ENCODE measurements around the gene VSIG1. TPM values are rescaled to one million over a fixed set of nuclear protein-coding genes. Genes with fewer than 3 reads are reported as not detected.

VSIG1 gene
- polyA plus RNA-seq (ENCODE audit: insufficient read length in 3 of 3): under 1 TPM; 0.74 to 0.90 (median 0.85) TPM

- DNase-seq (ENCODE audit: low read depth in 3 of 3, low spot score in 2 of 3): no peak
Observed at GRCh38 chrX:108044554-108045256, at the start of gene VSIG1. Gene VSIG1 (plus strand): TSS chrX:108045065. CDS start chrX:108045131, 66 bp downstream.

- DNase-seq (ENCODE audit: low read depth in 3 of 3, low spot score in 2 of 3): no peak
Observed at GRCh38 chrX:107996124-107996523, 48.7 kb upstream of the VSIG1 start.

- DNase-seq (ENCODE audit: low read depth in 3 of 3, low spot score in 2 of 3): no peak
Observed at GRCh38 chrX:108000751-108001150, 44.1 kb upstream of the VSIG1 start.

GRCh38 chrX:108001218-108001814 is 43.5 kb upstream of the VSIG1 start:
- DNase-seq (ENCODE audit: low read depth in 3 of 3, low spot score in 2 of 3): no peak

GRCh38 chrX:108018656-108019381 is 26.0 kb upstream of the VSIG1 start:
- no peak for DNase-seq (ENCODE audit: low read depth in 3 of 3, low spot score in 2 of 3)

- no peak for DNase-seq (ENCODE audit: low read depth in 3 of 3, low spot score in 2 of 3)
Observed at GRCh38 chrX:108019382-108019875, 25.4 kb upstream of the VSIG1 start.

- DNase-seq (ENCODE audit: low read depth in 3 of 3, low spot score in 2 of 3): no peak
Observed at GRCh38 chrX:108020631-108021030, 24.2 kb upstream of the VSIG1 start.

GRCh38 chrX:108022491-108023089 is 22.3 kb upstream of the VSIG1 start:
- DNase-seq (ENCODE audit: low read depth in 3 of 3, low spot score in 2 of 3): no peak

- DNase-seq (ENCODE audit: low read depth in 3 of 3, low spot score in 2 of 3): no peak
Observed at GRCh38 chrX:108025376-108025775, 19.5 kb upstream of the VSIG1 start.

GRCh38 chrX:108025954-108026600 is 18.8 kb upstream of the VSIG1 start:
- DNase-seq (ENCODE audit: low read depth in 3 of 3, low spot score in 2 of 3): no peak

GRCh38 chrX:108028854-108029253 is 16.0 kb upstream of the VSIG1 start:
- DNase-seq (ENCODE audit: low read depth in 3 of 3, low spot score in 2 of 3): no peak

- no peak for DNase-seq (ENCODE audit: low read depth in 3 of 3, low spot score in 2 of 3)
Observed at GRCh38 chrX:108029928-108030711, 14.7 kb upstream of the VSIG1 start.

GRCh38 chrX:108032944-108033343 is 11.9 kb upstream of the VSIG1 start:
- no peak for DNase-seq (ENCODE audit: low read depth in 3 of 3, low spot score in 2 of 3)

GRCh38 chrX:108033890-108034289 is 11.0 kb upstream of the VSIG1 start:
- no peak for DNase-seq (ENCODE audit: low read depth in 3 of 3, low spot score in 2 of 3)

- no peak for DNase-seq (ENCODE audit: low read depth in 3 of 3, low spot score in 2 of 3)
Observed at GRCh38 chrX:108034725-108035124, 10.1 kb upstream of the VSIG1 start.

- no peak for DNase-seq (ENCODE audit: low read depth in 3 of 3, low spot score in 2 of 3)
Observed at GRCh38 chrX:108036298-108036973, 8.4 kb upstream of the VSIG1 start.

- no peak for DNase-seq (ENCODE audit: low read depth in 3 of 3, low spot score in 2 of 3)
Observed at GRCh38 chrX:108049649-108050048, 4.8 kb downstream of the VSIG1 start.

GRCh38 chrX:108053218-108053617 is 8.4 kb downstream of the VSIG1 start:
- DNase-seq (ENCODE audit: low read depth in 3 of 3, low spot score in 2 of 3): no peak

- DNase-seq (ENCODE audit: low read depth in 3 of 3, low spot score in 2 of 3): no peak
Observed at GRCh38 chrX:108055546-108055945, 10.7 kb downstream of the VSIG1 start.
